IPS DF 19.7 (cell line): Measurements from ENCODE around the gene MCC.
A peak's percentile ranks its signal among the peaks of the same experiment; 100 is the strongest.
"Not testable (repeated sequence)": the region's sequence is repeated elsewhere in the genome, so short reads cannot be mapped to it uniquely, and the experiment has no call there.

Experiments used
- DNase-seq: peaks from one replicate; pipeline ENCODE4 v3.0.0-alpha.2; 2013; ENCODE audit warnings: low read depth, low spot score

Gene MCC

GRCh38 chr5:113425909-113426308, 62.3 kb downstream of the MCC start:
- no peak for DNase-seq

- no peak for DNase-seq
Measured at GRCh38 chr5:113421693-113422092, 66.6 kb downstream of the MCC start.

- DNase-seq = no peak
Measured at GRCh38 chr5:113405530-113405929, 82.7 kb downstream of the MCC start.

GRCh38 chr5:113404269-113404668, 84.0 kb downstream of the MCC start:
- no peak for DNase-seq

- DNase-seq = not testable (repeated sequence)
Measured at GRCh38 chr5:113397986-113398385, 90.3 kb downstream of the MCC start.

- DNase-seq = no peak
Measured at GRCh38 chr5:113397046-113397445, 91.2 kb downstream of the MCC start.

GRCh38 chr5:113394658-113395057, 93.6 kb downstream of the MCC start:
- no peak for DNase-seq

GRCh38 chr5:113390224-113390623, 98.0 kb downstream of the MCC start:
- DNase-seq = no peak

- no peak for DNase-seq
Measured at GRCh38 chr5:113389116-113389515, 99.1 kb downstream of the MCC start.

GRCh38 chr5:113387844-113388243, 100.4 kb downstream of the MCC start:
- DNase-seq = no peak

GRCh38 chr5:113384782-113385285, 103.4 kb downstream of the MCC start:
- DNase-seq = no peak

- DNase-seq = no peak
Measured at GRCh38 chr5:113382731-113383130, 105.5 kb downstream of the MCC start.

GRCh38 chr5:113381791-113382190, 106.5 kb downstream of the MCC start:
- no peak for DNase-seq

GRCh38 chr5:113380807-113381326, 107.4 kb downstream of the MCC start:
- DNase-seq = no peak

GRCh38 chr5:113379936-113380806, 108.1 kb downstream of the MCC start:
- no peak for DNase-seq

GRCh38 chr5:113378959-113379541, 109.2 kb downstream of the MCC start:
- DNase-seq = peak; percentile 30

GRCh38 chr5:113378514-113378913, 109.7 kb downstream of the MCC start:
- DNase-seq = no peak

GRCh38 chr5:113378081-113378480, 110.2 kb downstream of the MCC start:
- no peak for DNase-seq

- no peak for DNase-seq
Measured at GRCh38 chr5:113376640-113377039, 111.6 kb downstream of the MCC start.

GRCh38 chr5:113375480-113376060, 112.7 kb downstream of the MCC start:
- no peak for DNase-seq

GRCh38 chr5:113373426-113373825, 114.8 kb downstream of the MCC start:
- DNase-seq = no peak

GRCh38 chr5:113371721-113372196, 116.5 kb downstream of the MCC start:
- DNase-seq = no peak
